WTC11 (cell line): ENCODE measurements around the gene ZNF41. TPM values are rescaled to one million over a fixed set of nuclear protein-coding genes. Genes with fewer than 3 reads are reported as not detected.

Experiments used
- ATAC-seq: fragments of 200-7000 bp; cut with Tn5 transposase; 2 replicates; pipeline ENCODE4 v1.10.0; 2021; ENCODE audit warnings: mild to moderate bottlenecking, moderate library complexity
- CTCF ChIA-PET: fragments of 300-600 bp; sonication (Branson Sonifier 250); formaldehyde crosslinking; loops from one replicate; lab custom pipeline; 2021; ENCODE audit warnings: antibody characterized with exemption; lab: Charles Lee
- POLR2A ChIA-PET: fragments of 350-600 bp; sonication (Branson Sonifier 250); formaldehyde crosslinking; loops from one replicate; lab custom pipeline; 2021; ENCODE audit warnings: antibody characterized with exemption; lab: Charles Lee
- DNase-seq: peaks from one replicate; pipeline ENCODE4 v3.0.0; 2021; ENCODE audit warnings: low spot score
- H3K27ac Mint-ChIP-seq: 2 replicates; pipeline ENCODE4 v1.8.0; 2021; ENCODE audit warnings: mixed read lengths
- H3K27me3 Mint-ChIP-seq: 2 replicates; pipeline ENCODE4 v1.8.0; 2021; ENCODE audit warnings: low read depth, mild to moderate bottlenecking, moderate library complexity, mixed read lengths
- H3K36me3 Mint-ChIP-seq: 2 replicates; pipeline ENCODE4 v1.8.0; 2021; ENCODE audit warnings: mixed read lengths
- H3K4me1 Mint-ChIP-seq: 2 replicates; pipeline ENCODE4 v1.8.0; 2022; ENCODE audit warnings: mixed read lengths
- H3K4me3 Mint-ChIP-seq: 2 replicates; pipeline ENCODE4 v1.8.0; 2021; ENCODE audit warnings: mild to moderate bottlenecking, moderate library complexity, mixed read lengths
- H3K9me3 Mint-ChIP-seq: 2 replicates; pipeline ENCODE4 v1.8.0; 2021; ENCODE audit warnings: mixed read lengths
- AFF4 ChIP-seq: sonication (generic); formaldehyde crosslinking; IDR thresholded peaks from 2 replicates; pipeline ENCODE4 v1.8.1; 2023; ENCODE audit warnings: mild to moderate bottlenecking, missing genetic modification reagents, borderline replicate concordance
- E2F5 ChIP-seq: sonication (generic); formaldehyde crosslinking; IDR thresholded peaks from 2 replicates; pipeline ENCODE4 v1.8.1; 2022; ENCODE audit warnings: mild to moderate bottlenecking, moderate library complexity, missing genetic modification reagents
- FOXK1 ChIP-seq: sonication (generic); formaldehyde crosslinking; IDR thresholded peaks from 2 replicates; pipeline ENCODE4 v1.8.0; 2022; ENCODE audit warnings: mild to moderate bottlenecking, moderate library complexity, missing genetic modification reagents
- GABPB1 ChIP-seq: sonication (generic); formaldehyde crosslinking; IDR thresholded peaks from 2 replicates; pipeline ENCODE4 v1.8.1; 2023; ENCODE audit warnings: mild to moderate bottlenecking, missing genetic modification reagents
- IRF2 ChIP-seq: sonication (generic); formaldehyde crosslinking; IDR thresholded peaks from 2 replicates; pipeline ENCODE4 v1.8.0; 2022; ENCODE audit warnings: low read depth, missing genetic modification reagents, borderline replicate concordance
- NFE2L1 ChIP-seq: sonication (generic); formaldehyde crosslinking; IDR thresholded peaks from 2 replicates; pipeline ENCODE4 v1.8.1; 2023; ENCODE audit warnings: missing genetic modification reagents
- ZBTB21 ChIP-seq: sonication (generic); formaldehyde crosslinking; IDR thresholded peaks from 2 replicates; pipeline ENCODE4 v1.8.1; 2023; ENCODE audit warnings: mild to moderate bottlenecking, missing genetic modification reagents, borderline replicate concordance
- ZNF263 ChIP-seq: sonication (generic); formaldehyde crosslinking; IDR thresholded peaks from 2 replicates; pipeline ENCODE4 v1.8.1; 2022; ENCODE audit warnings: low read depth, mild to moderate bottlenecking, moderate library complexity, missing genetic modification reagents
- ZNF281 ChIP-seq: sonication (generic); formaldehyde crosslinking; IDR thresholded peaks from 2 replicates; pipeline ENCODE4 v1.8.0; 2023; ENCODE audit warnings: mild to moderate bottlenecking, missing genetic modification reagents
- total RNA-seq: library from RNA; stranded (reverse); gene quantifications from 3 replicates; pipeline ENCODE4 v1.2.3, GENCODE V29; 2021
- TF ChIP-seq, protein P1 (sequence below): sonication (generic); formaldehyde crosslinking; IDR thresholded peaks from 2 replicates; pipeline ENCODE4 v1.8.1; 2022; ENCODE audit warnings: mild to moderate bottlenecking, missing genetic modification reagents, moderate library complexity, borderline replicate concordance
- TF ChIP-seq, protein P2 (sequence below): fragments of 250-450 bp; sonication (Bioruptor Pico); IDR thresholded peaks from 2 replicates; pipeline ENCODE4 v1.9.0; 2021; ENCODE audit warnings: mild to moderate bottlenecking
- TF ChIP-seq, protein P3 (sequence below): sonication (generic); formaldehyde crosslinking; IDR thresholded peaks from 2 replicates; pipeline ENCODE4 v1.8.1; 2023; ENCODE audit warnings: mild to moderate bottlenecking, missing genetic modification reagents, moderate library complexity
- TF ChIP-seq, protein P4 (sequence below): sonication (generic); formaldehyde crosslinking; IDR thresholded peaks from 2 replicates; pipeline ENCODE4 v1.8.0; 2022; ENCODE audit warnings: mild to moderate bottlenecking, missing genetic modification reagents

Gene ZNF41
- total RNA-seq, 1 experiment from 2014 or later, result 4.9 TPM

- peaks cover 25% of the 10 kb centered on the region for H3K4me1 Mint-ChIP-seq
- no peak for TF ChIP-seq AFF4 (CRISPR knock-in tag)
- TF ChIP-seq, protein P1, sequence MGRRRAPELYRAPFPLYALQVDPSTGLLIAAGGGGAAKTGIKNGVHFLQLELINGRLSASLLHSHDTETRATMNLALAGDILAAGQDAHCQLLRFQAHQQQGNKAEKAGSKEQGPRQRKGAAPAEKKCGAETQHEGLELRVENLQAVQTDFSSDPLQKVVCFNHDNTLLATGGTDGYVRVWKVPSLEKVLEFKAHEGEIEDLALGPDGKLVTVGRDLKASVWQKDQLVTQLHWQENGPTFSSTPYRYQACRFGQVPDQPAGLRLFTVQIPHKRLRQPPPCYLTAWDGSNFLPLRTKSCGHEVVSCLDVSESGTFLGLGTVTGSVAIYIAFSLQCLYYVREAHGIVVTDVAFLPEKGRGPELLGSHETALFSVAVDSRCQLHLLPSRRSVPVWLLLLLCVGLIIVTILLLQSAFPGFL (CRISPR knock-in tag), result no peak
- TF ChIP-seq, protein P2, sequence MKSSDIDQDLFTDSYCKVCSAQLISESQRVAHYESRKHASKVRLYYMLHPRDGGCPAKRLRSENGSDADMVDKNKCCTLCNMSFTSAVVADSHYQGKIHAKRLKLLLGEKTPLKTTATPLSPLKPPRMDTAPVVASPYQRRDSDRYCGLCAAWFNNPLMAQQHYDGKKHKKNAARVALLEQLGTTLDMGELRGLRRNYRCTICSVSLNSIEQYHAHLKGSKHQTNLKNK (CRISPR knock-in tag), result no peak
- no peak for TF ChIP-seq FOXK1 (CRISPR knock-in tag)
- no peak for TF ChIP-seq ZNF263
- TF ChIP-seq, protein P3, sequence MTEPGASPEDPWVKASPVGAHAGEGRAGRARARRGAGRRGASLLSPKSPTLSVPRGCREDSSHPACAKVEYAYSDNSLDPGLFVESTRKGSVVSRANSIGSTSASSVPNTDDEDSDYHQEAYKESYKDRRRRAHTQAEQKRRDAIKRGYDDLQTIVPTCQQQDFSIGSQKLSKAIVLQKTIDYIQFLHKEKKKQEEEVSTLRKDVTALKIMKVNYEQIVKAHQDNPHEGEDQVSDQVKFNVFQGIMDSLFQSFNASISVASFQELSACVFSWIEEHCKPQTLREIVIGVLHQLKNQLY, result no peak
- DNase-seq (no peak), ATAC-seq (no peak)
- CTCF ChIA-PET, result no interaction called here
- POLR2A ChIA-PET, result no interaction called here
- H3K27me3 Mint-ChIP-seq, result no peaks in the 10 kb centered on the region
- no peak overlapping the region for H3K4me3 Mint-ChIP-seq
- H3K36me3 Mint-ChIP-seq, result no peaks in the 10 kb centered on the region
- no peak overlapping the region for H3K27ac Mint-ChIP-seq
- H3K9me3 Mint-ChIP-seq, result no peaks in the 10 kb centered on the region
Measured at GRCh38 chrX:47480576-47480975, 2.4 kb downstream of the ZNF41 start.

- ChIA-PET POLR2A (no interaction called here), CTCF (no interaction called here)
- no peaks in the 10 kb centered on the region for H3K36me3 Mint-ChIP-seq
- TF ChIP-seq, protein P4, sequence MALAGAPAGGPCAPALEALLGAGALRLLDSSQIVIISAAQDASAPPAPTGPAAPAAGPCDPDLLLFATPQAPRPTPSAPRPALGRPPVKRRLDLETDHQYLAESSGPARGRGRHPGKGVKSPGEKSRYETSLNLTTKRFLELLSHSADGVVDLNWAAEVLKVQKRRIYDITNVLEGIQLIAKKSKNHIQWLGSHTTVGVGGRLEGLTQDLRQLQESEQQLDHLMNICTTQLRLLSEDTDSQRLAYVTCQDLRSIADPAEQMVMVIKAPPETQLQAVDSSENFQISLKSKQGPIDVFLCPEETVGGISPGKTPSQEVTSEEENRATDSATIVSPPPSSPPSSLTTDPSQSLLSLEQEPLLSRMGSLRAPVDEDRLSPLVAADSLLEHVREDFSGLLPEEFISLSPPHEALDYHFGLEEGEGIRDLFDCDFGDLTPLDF (CRISPR knock-in tag), result no peak
- TF ChIP-seq ZBTB21 (CRISPR knock-in tag) (no peak), NFE2L1 (CRISPR knock-in tag) (no peak), IRF2 (CRISPR knock-in tag) (no peak)
- H3K27me3 Mint-ChIP-seq, result no peaks in the 10 kb centered on the region
- DNase-seq (no peak), ATAC-seq (no peak)
- H3K27ac Mint-ChIP-seq, result no peak overlapping the region
- H3K9me3 Mint-ChIP-seq, result no peaks in the 10 kb centered on the region
- no peaks in the 10 kb centered on the region for H3K4me1 Mint-ChIP-seq
- H3K4me3 Mint-ChIP-seq, result no peak overlapping the region
Measured at GRCh38 chrX:47475476-47475875, 7.5 kb downstream of the ZNF41 start.

GRCh38 chrX:47467106-47467505 lies 15.9 kb downstream of the ZNF41 start:
- DNase-seq (no peak), ATAC-seq (no peak)
- no peaks in the 10 kb centered on the region for H3K9me3 Mint-ChIP-seq
- TF ChIP-seq ZNF281 (CRISPR knock-in tag), result no peak
- no peak for TF ChIP-seq E2F5 (CRISPR knock-in tag)
- TF ChIP-seq GABPB1 (CRISPR knock-in tag), result no peak
- no peaks in the 10 kb centered on the region for H3K27me3 Mint-ChIP-seq
- H3K4me3 Mint-ChIP-seq, result no peak overlapping the region
- H3K4me1 Mint-ChIP-seq, result no peaks in the 10 kb centered on the region
- H3K36me3 Mint-ChIP-seq, result peaks cover 8% of the 10 kb centered on the region
- no peak overlapping the region for H3K27ac Mint-ChIP-seq
- CTCF ChIA-PET, result interaction anchor here (1.6 kb wide), 1 partner anchor 56 kb away, joined by 7 read pairs; no protein-coding TSS in a partner anchor
- POLR2A ChIA-PET, result no interaction called here
